HG02852 (cell line): ENCODE results near the gene ARHGAP4.

Experiments
- ATAC-seq: cut with Tn5 transposase; IDR thresholded peaks from one replicate; pipeline ENCODE4 v1.9.1; 2021; ENCODE audit warnings: mild to moderate bottlenecking, moderate library complexity; ENCODE audit not compliant: unreplicated experiment

The ARHGAP4 gene

DNA sequence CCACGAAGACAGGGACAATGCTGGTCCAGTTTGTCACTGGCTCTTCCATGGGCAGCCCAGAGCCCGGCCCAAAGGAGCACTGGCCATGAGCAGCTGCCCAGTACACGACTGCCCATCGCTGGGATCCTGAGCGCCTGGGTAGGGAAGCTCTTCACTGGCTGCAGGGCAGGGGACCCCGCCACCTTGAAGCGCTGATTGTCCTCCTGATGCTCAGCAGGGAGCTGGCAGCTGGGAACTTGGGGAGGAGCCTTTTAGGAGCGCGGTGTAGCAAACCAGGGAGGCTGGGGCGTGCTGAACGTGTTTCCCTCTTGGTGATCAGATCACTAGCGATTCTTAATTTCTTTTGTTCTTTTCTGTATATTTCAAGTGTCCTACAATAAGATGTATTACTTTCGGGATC, 41.9 kb downstream of the ARHGAP4 start:
- ATAC-seq: no peak

GRCh38 chrX:153883163-153883843, 42.8 kb downstream of the ARHGAP4 start:
- ATAC-seq: no peak

- ATAC-seq: no peak
Observed at GRCh38 chrX:153882557-153882956, 43.5 kb downstream of the ARHGAP4 start.

GRCh38 chrX:153882086-153882498, 44.0 kb downstream of the ARHGAP4 start:
- no peak for ATAC-seq

- no peak for ATAC-seq
Observed at GRCh38 chrX:153881281-153881680, 44.8 kb downstream of the ARHGAP4 start.

GRCh38 chrX:153880440-153880815, 45.6 kb downstream of the ARHGAP4 start:
- no peak for ATAC-seq

- ATAC-seq: no peak
Observed at GRCh38 chrX:153879741-153880439, 46.2 kb downstream of the ARHGAP4 start.

- no peak for ATAC-seq
Observed at GRCh38 chrX:153878969-153879653, 47.0 kb downstream of the ARHGAP4 start.

DNA sequence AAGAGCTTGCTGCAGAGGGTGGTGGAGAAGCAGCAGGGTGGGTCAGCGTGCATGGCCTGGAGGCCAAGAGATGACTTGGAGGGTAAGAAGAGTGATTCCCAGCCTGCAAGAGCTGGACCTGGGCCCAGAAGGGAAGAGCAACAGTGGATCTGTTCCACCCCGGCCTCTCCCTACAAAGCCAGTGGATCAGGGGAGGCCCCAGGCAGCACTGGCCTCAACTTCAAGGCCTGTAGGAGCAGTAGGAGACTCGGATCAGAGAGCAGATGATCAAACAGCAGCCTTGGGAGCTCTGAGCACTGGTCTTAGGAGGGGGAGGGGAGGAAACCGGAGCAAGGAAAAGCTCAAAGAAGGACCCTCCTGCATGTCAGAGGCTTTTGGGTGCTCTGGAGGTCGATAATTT, 47.7 kb downstream of the ARHGAP4 start:
- no peak for ATAC-seq

GRCh38 chrX:153877571-153878261, 48.3 kb downstream of the ARHGAP4 start:
- ATAC-seq: no peak

DNA sequence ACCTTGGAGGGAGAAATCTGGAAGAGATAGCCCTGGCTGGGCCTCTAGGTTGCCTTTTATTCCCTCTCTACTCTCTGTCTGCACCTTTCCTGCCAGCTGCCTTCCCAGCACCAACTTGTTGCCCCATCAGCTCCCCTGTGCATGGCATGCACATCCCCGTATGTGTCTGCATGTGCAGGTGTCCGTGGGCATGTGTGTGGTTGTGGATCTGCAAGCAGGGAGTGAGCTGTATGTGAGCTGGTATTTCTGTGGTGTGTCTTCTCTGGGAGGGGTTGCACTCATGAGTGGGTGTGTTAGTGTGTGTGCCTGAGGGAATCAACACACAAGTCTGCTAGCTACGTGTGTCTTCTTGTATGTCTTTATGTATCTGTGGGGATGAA, 50.0 kb downstream of the ARHGAP4 start:
- ATAC-seq: no peak

DNA sequence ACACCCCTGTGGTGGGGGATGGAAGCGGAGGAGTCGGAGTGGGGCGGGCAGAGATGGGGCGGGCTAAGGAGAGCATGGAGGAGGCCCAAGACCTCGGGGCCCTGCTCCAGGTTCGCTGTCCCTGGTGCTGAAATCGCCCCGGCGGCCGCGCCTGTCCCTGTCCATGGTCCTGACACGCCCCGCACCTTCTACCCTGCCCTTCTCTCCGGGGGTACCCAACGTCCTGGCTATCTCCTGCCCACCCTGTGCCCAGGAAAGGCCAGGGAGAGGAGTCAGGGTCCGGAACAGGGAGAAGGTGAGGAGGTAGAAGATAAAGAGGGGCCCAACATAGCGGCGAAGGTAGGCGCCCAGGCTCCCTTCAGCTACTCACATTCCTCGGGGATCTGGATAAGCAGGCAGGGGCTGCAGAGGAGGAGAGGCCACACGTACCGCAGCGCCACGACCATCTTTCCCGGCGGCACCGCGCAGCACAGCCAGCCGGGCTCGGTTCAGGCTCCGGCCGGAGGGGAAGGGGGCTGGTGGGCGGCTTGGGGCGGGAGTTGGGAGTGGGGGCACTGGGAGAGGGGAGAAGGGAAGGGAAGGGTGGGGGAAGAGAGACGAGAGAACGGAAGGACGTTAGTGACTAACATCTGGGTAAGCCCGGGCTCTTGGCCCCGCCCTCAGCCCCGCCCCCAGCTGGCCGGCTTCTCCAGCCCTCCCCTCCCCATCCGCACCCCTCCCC, 50.5 kb downstream of the ARHGAP4 start:
- no peak for ATAC-seq

DNA sequence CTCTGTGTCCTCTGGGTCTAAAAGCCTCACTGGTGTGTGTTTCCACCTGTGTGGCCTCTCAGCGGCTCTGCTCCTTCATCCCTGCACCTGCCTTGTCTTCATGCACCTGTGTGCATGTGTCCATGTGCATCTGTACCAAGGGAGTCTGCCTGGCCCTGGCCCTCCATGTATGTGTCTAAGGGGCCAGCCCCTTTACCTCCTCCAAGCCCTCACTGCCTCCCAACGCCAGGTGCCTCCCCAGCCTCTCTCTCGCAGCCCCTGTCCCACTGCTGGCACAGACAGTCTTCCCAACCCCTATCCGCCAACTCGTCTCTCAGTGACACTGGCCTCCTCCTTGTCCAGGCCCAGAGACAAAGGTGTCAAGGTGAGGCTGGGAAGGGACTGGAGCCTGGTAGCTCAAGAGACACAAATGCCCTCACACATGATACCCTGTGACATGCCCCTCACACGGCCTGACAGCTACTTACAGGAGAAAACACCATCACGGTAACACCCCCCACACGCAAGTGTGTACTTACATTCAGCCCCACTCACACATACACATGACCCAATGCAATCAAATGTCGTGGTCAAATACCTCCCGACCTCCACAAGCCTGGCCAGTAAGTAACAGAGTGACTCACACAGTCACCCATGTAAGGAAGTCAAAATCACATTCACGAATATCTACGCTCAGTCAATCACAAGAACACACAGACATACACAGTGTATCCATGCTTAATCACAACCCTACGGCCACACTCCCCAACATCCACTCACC, 51.5 kb downstream of the ARHGAP4 start:
- no peak for ATAC-seq

- no peak for ATAC-seq
Observed at GRCh38 chrX:153874085-153874365, 52.0 kb downstream of the ARHGAP4 start.

GRCh38 chrX:153873282-153874084, 52.6 kb downstream of the ARHGAP4 start:
- no peak for ATAC-seq

DNA sequence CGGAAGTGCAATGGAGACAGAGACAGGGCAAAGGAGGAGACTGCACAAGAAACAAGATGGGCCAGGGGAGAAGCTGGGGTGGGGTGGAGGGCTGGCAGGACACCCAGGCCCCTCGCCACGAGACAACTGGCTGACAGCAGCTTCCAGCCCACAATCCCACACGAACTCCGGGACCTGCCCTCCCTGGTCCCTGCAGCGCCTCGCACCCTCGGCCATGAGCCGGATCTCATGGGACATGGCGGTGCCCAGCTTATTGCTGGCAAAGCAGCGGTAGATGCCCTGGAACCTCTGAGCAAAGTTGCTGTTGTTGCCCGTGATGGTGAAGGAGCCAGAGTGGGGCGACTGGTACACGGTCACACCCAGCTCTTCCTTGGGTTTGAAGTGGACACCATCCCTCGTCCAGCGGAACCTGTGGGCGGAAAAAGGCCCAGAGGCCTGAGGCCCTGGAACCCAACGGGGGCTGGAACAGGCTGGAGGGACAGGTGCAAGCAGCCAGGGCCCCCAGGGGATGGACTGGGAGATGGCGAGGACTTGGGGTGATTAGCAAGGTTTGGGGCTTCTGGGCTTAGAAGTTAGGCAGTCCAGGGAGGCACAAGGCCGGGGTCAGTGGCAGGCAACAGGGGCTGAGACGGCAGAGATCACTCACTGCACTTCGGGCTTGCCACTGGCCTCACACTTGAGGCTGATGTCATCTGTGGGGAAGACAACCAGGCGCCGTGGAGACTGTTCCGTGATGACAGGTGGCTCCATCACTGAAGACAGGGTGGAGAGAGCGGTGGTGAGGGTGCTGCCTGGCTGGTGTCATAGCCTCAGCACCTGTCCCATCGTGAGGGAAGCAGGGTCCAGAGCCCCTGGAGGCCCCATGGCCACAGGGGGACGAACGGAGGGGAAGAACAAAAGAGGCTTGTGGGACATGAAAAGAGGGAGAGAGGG, 53.9 kb downstream of the ARHGAP4 start:
- no peak for ATAC-seq

DNA sequence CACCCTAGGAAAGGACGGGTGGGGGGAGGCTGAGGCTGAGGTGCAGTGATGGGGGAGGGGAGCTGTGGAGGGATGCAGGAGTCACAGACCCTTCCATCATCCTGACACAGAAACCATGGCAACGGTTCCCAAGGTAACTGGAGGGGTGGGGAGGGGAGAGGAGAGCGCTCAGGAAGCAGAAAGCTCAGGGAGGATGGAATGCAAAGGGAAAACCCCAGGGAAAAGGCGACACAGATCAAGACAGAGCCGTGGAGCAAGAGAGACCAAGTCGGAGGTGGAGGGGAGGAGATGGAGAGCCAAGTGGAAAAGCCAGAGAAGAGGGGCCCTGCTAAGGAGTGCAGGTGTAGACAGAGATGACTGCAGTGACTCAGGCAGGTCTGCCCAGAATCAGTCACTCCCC, 54.6 kb downstream of the ARHGAP4 start:
- ATAC-seq: no peak

GRCh38 chrX:153870791-153871360, 55.2 kb downstream of the ARHGAP4 start:
- no peak for ATAC-seq
